K562 (cell line): ENCODE measurements around the gene KANK2.

ENCODE experiments used
- OTX1 ChIP-seq: fragments of 450-650 bp; formaldehyde crosslinking; IDR thresholded peaks from 2 replicates; pipeline ENCODE4 v1.4.0; 2022; ENCODE audit warnings: mild to moderate bottlenecking
- POLR2A ChIP-seq: fragments of 450-650 bp; conservative IDR thresholded peaks from 2 replicates; pipeline ENCODE4 v1.6.1; 2016
- ZFP91 ChIP-seq: sonication (generic); formaldehyde crosslinking; IDR thresholded peaks from 2 replicates; pipeline ENCODE4 v1.8.0; 2022; ENCODE audit warnings: mild to moderate bottlenecking, missing genetic modification reagents

- no peak for TF ChIP-seq ZFP91 (CRISPR knock-in tag)
- TF ChIP-seq POLR2A, result no peak
- no peak for TF ChIP-seq OTX1 (CRISPR knock-in tag)
These were observed 23.0 kb downstream of the KANK2 start for GRCh38 chr19:11174336-11174735.
